K562 (cell line): ENCODE results near the gene PGGHG. TPM values are rescaled to one million over a fixed set of nuclear protein-coding genes. Genes with fewer than 3 reads are reported as not detected.

Experiments used
- ATAC-seq: fragments of 200-7000 bp; cut with Tn5 transposase; 3 replicates; pipeline ENCODE4 v1.9.1; 2020; ENCODE audit warnings: moderate library complexity
- BruUV-seq: library from RNA; stranded (reverse); fragments of 400-500 nt; replicated peaks from 2 replicates; lab custom pipeline; 2021; lab: Mats Ljungman, UMichigan
- CTCF ChIA-PET: fragments of 300-600 bp; formaldehyde crosslinking; extraction: SDS; loops from one replicate; lab custom pipeline; 2021; ENCODE audit warnings: low intra/inter-chr PET ratio; lab: Yijun Ruan, JAX
- POLR2A ChIA-PET: fragments of 300-600, 350-650 bp; sonication (Branson Sonifier 250); formaldehyde crosslinking; extraction: SDS; loops from one replicate; lab custom pipeline; 2021; ENCODE audit warnings: antibody characterized with exemption, inconsistent platforms; lab: Yijun Ruan, JAX
- DNase-seq, 4 experiments: peaks; one replicate each; pipeline versions ENCODE4 v3.0.0 to v3.0.0-alpha.2; 2011 to 2018; ENCODE audit warnings: low spot score in 3 of 4, mixed read lengths in 3 of 4; ENCODE audit errors: extremely low read depth in 1 of 4
- FAIRE-seq: peaks from 2 replicates; lab custom pipeline; 2011; peaks lifted over from hg19 to GRCh38; lab: Jason Lieb, UNC
- H2AFZ ChIP-seq: 2 replicates; pipeline ENCODE4 v1.6.0; 2011; ENCODE audit warnings: low read depth, low read length, control low read depth, inconsistent platforms
- H3K27ac ChIP-seq: fragments of 200-600 bp; 3 replicates; pipeline ENCODE4 v1.8.0; 2011; ENCODE audit warnings: low read depth, mild to moderate bottlenecking, control low read depth, inconsistent platforms, low read length, moderate library complexity, mixed read lengths; ENCODE audit errors: extremely low read depth
- H3K27me3 ChIP-seq, 2 experiments: fragments of 300-600 bp in 1 of 2; 2 replicates in 1 of 2; 3 replicates in 1 of 2; pipeline versions ENCODE4 v1.6.0 to v1.8.0; 2011; ENCODE audit warnings: inconsistent platforms in 2 of 2, low read length in 2 of 2, mild to moderate bottlenecking in 1 of 2, mixed read lengths in 1 of 2, moderate library complexity in 1 of 2; ENCODE audit not compliant: control insufficient read depth in 2 of 2, insufficient read depth in 2 of 2
- H3K36me3 ChIP-seq: fragments of 300-600 bp; 3 replicates; pipeline ENCODE4 v1.8.0; 2011; ENCODE audit warnings: mild to moderate bottlenecking, low read length, inconsistent platforms; ENCODE audit not compliant: control insufficient read depth, insufficient read depth
- H3K4me1 ChIP-seq, 2 experiments: fragments of 200-600 bp in 1 of 2; replicated peaks in 1 of 2; 2 replicates in 1 of 2; 3 replicates in 1 of 2; pipeline versions ENCODE4 v1.5.1 to v1.8.0; 2011; ENCODE audit warnings: inconsistent platforms in 2 of 2, low read length in 2 of 2, mild to moderate bottlenecking in 1 of 2, mixed read lengths in 1 of 2, moderate library complexity in 1 of 2; ENCODE audit not compliant: control insufficient read depth in 2 of 2, insufficient read depth in 2 of 2
- H3K4me2 ChIP-seq: 2 replicates; pipeline ENCODE4 v1.6.1; 2011; ENCODE audit warnings: low read length, control low read depth, inconsistent platforms, mixed read lengths; ENCODE audit not compliant: insufficient read depth
- H3K4me3 ChIP-seq: fragments of 200-600 bp; sonication (generic), shearing (Covaris generic); 2 replicates; pipeline ENCODE4 v1.5.1; 2016; ENCODE audit warnings: control low read depth, inconsistent platforms
- H3K79me2 ChIP-seq: fragments of 200-600 bp; 3 replicates; pipeline ENCODE4 v1.8.0; 2011; ENCODE audit warnings: low read length, inconsistent platforms; ENCODE audit not compliant: control insufficient read depth, insufficient read depth
- H3K9ac ChIP-seq, 2 experiments: 2 replicates each; pipeline versions ENCODE4 v1.6.0 to v1.6.1; 2011; ENCODE audit warnings: low read depth in 2 of 2, low read length in 2 of 2, control low read depth in 1 of 2, inconsistent platforms in 1 of 2, mild to moderate bottlenecking in 1 of 2, mixed read lengths in 1 of 2; ENCODE audit not compliant: insufficient read depth in 1 of 2
- H3K9me1 ChIP-seq: one replicate; pipeline ENCODE4 v1.6.0; 2011; ENCODE audit warnings: inconsistent platforms, mild to moderate bottlenecking, low read length, moderate library complexity; ENCODE audit not compliant: control insufficient read depth, insufficient read depth
- H3K9me3 ChIP-seq: replicated peaks from 2 replicates; pipeline ENCODE4 v1.5.1; 2011; ENCODE audit warnings: low read depth, low read length, inconsistent platforms; ENCODE audit not compliant: control insufficient read depth, insufficient read depth
- H4K20me1 ChIP-seq: replicated peaks from 2 replicates; pipeline ENCODE4 v1.6.1; 2011; ENCODE audit warnings: low read length, inconsistent platforms, mixed read lengths; ENCODE audit not compliant: control insufficient read depth, insufficient read depth
- CHD2 ChIP-seq: IDR thresholded peaks from 2 replicates; pipeline ENCODE4 v1.6.1; 2011; ENCODE audit warnings: low read depth, low read length
- FOXP1 ChIP-seq: sonication (generic); formaldehyde crosslinking; IDR thresholded peaks from 2 replicates; pipeline ENCODE4 v1.8.0; 2022; ENCODE audit warnings: mild to moderate bottlenecking, missing genetic modification reagents
- PHTF2 ChIP-seq: fragments of 250-450 bp; sonication (Bioruptor Pico); IDR thresholded peaks from 2 replicates; pipeline ENCODE4 v1.5.0; 2021; ENCODE audit warnings: mild to moderate bottlenecking
- PRPF4 ChIP-seq: fragments of 200-400 bp; formaldehyde crosslinking; IDR thresholded peaks from one replicate; pipeline ENCODE4 v1.6.1; 2017; ENCODE audit warnings: low read length, low read depth, mild to moderate bottlenecking; ENCODE audit not compliant: insufficient read depth, poor library complexity, severe bottlenecking
- RAD21 ChIP-seq, 2 experiments: fragments of 250-450 bp in 1 of 2; fragments of 450-650 bp in 1 of 2; sonication (Bioruptor Pico) in 1 of 2; formaldehyde crosslinking in 1 of 2; IDR thresholded peaks in 1 of 2; conservative IDR thresholded peaks in 1 of 2; 2 replicates each; pipeline versions ENCODE4 v1.4.0 to v1.8.0; 2020 to 2022; ENCODE audit warnings: mild to moderate bottlenecking in 2 of 2, moderate library complexity in 1 of 2
- RFX7 ChIP-seq: fragments of 250-450 bp; sonication (Bioruptor Pico); IDR thresholded peaks from 2 replicates; pipeline ENCODE4 v1.5.1; 2021; ENCODE audit warnings: mild to moderate bottlenecking
- THRAP3 ChIP-seq: fragments of 450-650 bp; IDR thresholded peaks from 2 replicates; pipeline ENCODE4 v1.6.1; 2016; ENCODE audit warnings: mild to moderate bottlenecking, inconsistent platforms, borderline replicate concordance
- ZC3H11A ChIP-seq: IDR thresholded peaks from 2 replicates; pipeline ENCODE4 v1.6.1; 2012; ENCODE audit warnings: low read depth, low read length, improper control_type of control experiment
- ZNF146 ChIP-seq: IDR thresholded peaks from one replicate; pipeline ENCODE4 v1.6.1; 2018; ENCODE audit warnings: missing compliant biosample characterization; ENCODE audit not compliant: unreplicated experiment
- ZNF263 ChIP-seq: sonication (generic); formaldehyde crosslinking; IDR thresholded peaks from 2 replicates; pipeline ENCODE4 v1.8.0; 2022; ENCODE audit warnings: mild to moderate bottlenecking, missing genetic modification reagents, borderline replicate concordance
- ZNF408 ChIP-seq: fragments of 250-450 bp; sonication (Bioruptor Pico); IDR thresholded peaks from 2 replicates; pipeline ENCODE4 v1.4.0; 2020; ENCODE audit warnings: low read depth, mild to moderate bottlenecking, moderate library complexity
- WGBS: fragments of 100-300 bp; shearing (Covaris generic); methylation state at CpG from one replicate; pipeline ENCODE4 v1.1.6; 2016; ENCODE audit warnings: low coverage, mixed read lengths; ENCODE audit not compliant: insufficient coverage; ENCODE audit errors: missing lambda C conversion rate; 5-methylcytosine and 5-hydroxymethylcytosine counted together
- in situ Hi-C: fragments of 300-500 bp; cut with MboI; formaldehyde crosslinking; loops from 4 replicates; pipeline ENCODE4 v1.15.0; 2018; ENCODE audit warnings: inconsistent platforms, mixed read lengths
- intact Hi-C: fragments of 100-400 bp; cut with micrococcal nuclease; formaldehyde crosslinking; loops from 2 replicates; pipeline ENCODE4 v1.14.2; 2022
- polyA plus RNA-seq, 8 experiments: library from polyadenylated mRNA; depleted of rRNA in 4 of 8; stranded (reverse) in 5 of 8; unstranded in 3 of 8; fragments of >200 nt; fragmentation: Nextera tagmentation in 2 of 8; fragmentation: Illumina TruSeq in 1 of 8; extraction: Ambion mirVana in 2 of 8; extraction: Trizol in 1 of 8; gene quantifications; 2 replicates each; pipeline versions ENCODE4 v1.2.1 to v1.2.3, GENCODE V29; 2011 to 2014; ENCODE audit warnings: inconsistent platforms in 1 of 8, missing spikeins in 1 of 8
- total RNA-seq, 7 experiments: library from RNA; depleted of rRNA in 6 of 7; stranded (reverse); fragments of >200 nt in 6 of 7; fragmentation: Illumina TruSeq in 2 of 7; extraction: Trizol in 2 of 7; gene quantifications; 2 replicates each; pipeline versions ENCODE4 v1.2.1 to v1.2.3, GENCODE V29; 2011 to 2021; ENCODE audit warnings: low replicate concordance in 1 of 7
- TF ChIP-seq, protein P1 (sequence below), 3 experiments: IDR thresholded peaks in 2 of 3; conservative IDR thresholded peaks in 1 of 3; 2 replicates each; pipeline ENCODE4 v1.5.1; 2011 to 2012; ENCODE audit warnings: low read length in 3 of 3, mild to moderate bottlenecking in 3 of 3, control low read depth in 2 of 3, improper control_type of control experiment in 1 of 3, inconsistent platforms in 1 of 3, low read depth in 1 of 3, mixed read lengths in 1 of 3, moderate library complexity in 1 of 3; ENCODE audit not compliant: insufficient read depth in 2 of 3

The PGGHG gene
- total and polyA plus RNA-seq, 9 of the 15 experiments (the other 6 are each of a cell fraction or from before 2014, with no cell fraction given), result 0.38 to 85.1 (median 18.1) TPM

DNA sequence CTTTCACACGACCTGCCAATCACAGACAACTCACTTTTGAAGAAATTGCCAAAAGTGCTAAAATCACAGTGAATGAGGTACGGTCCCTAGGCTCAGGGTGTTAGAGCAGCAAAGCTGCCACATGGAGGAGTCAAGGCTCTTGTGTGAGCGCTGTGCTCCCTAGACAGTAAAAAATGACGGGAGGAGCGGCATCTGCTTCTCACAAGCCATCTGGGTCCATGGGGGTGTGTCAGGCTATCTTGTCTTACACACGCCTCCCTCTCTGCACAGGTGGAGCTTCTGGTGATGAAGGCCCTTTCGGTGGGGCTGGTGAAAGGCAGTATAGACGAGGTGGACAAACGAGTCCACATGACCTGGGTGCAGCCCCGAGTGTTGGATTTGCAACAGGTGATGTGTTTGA lies 37.4 kb upstream of the PGGHG start:
- Histone ChIP-seq H3K36me3 (peaks cover 73% of the 10 kb centered on the region), H3K9ac (no peak overlapping the region), H3K27ac (no peak overlapping the region), H3K9me3 (no peaks in the 10 kb centered on the region)
- in situ Hi-C loops, result loop anchor here (5.0 kb wide), 1 partner anchor 106 kb away; no protein-coding TSS in a partner anchor
- peak; percentile 60 for ATAC-seq
- TF ChIP-seq PRPF4 (no peak), ZC3H11A (no peak), ZNF263 (peak; percentile 63; the same call in 1 of the 2 replicates), RFX7 (CRISPR knock-in tag) (no peak), PHTF2 (CRISPR knock-in tag) (no peak), RAD21 (CRISPR knock-in tag; conservative IDR thresholded peaks at IDR 0.05 in 1 of 2, IDR thresholded peaks at IDR 0.05 in 1 of 2) (0 out of 4 replicates have a peak, but pooled peaks of 1 of the 2 experiments have one; percentile 10), CHD2 (no peak), FOXP1 (CRISPR knock-in tag) (no peak), ZNF146 (CRISPR knock-in tag) (no peak), THRAP3 (no peak), ZNF408 (CRISPR knock-in tag) (no peak)
- TF ChIP-seq, protein P1, sequence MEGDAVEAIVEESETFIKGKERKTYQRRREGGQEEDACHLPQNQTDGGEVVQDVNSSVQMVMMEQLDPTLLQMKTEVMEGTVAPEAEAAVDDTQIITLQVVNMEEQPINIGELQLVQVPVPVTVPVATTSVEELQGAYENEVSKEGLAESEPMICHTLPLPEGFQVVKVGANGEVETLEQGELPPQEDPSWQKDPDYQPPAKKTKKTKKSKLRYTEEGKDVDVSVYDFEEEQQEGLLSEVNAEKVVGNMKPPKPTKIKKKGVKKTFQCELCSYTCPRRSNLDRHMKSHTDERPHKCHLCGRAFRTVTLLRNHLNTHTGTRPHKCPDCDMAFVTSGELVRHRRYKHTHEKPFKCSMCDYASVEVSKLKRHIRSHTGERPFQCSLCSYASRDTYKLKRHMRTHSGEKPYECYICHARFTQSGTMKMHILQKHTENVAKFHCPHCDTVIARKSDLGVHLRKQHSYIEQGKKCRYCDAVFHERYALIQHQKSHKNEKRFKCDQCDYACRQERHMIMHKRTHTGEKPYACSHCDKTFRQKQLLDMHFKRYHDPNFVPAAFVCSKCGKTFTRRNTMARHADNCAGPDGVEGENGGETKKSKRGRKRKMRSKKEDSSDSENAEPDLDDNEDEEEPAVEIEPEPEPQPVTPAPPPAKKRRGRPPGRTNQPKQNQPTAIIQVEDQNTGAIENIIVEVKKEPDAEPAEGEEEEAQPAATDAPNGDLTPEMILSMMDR (IDR thresholded peaks at IDR 0.05 in 2 of 3, conservative IDR thresholded peaks at IDR 0.05 in 1 of 3; ENCODE audit: insufficient read depth in 2 of 3, low read depth in 1 of 3, low read length in 3 of 3), result peak in 2 of 3 experiments; percentile 19 to 27; a peak in 2 of 6 replicates
- TF ChIP-seq, all 486 proteins: peak for 3
- no peak overlapping the region for H3K4me2 ChIP-seq
- BruUV-seq, result no TSS peak
- POLR2A ChIA-PET, result interaction anchor here (1.1 to 2.0 kb wide), 7 partner anchors 13 to 197 kb away, joined by 3 to 9 read pairs (median 7); partner anchors contain the start of genes BET1L, PSMD13 and RIC8A
- no peaks in the 10 kb centered on the region for H3K27me3 ChIP-seq
- FAIRE-seq (no peak), DNase-seq (peak in 3 of 4 experiments; percentile 27 to 66 (median 53))
- H3K9me1 ChIP-seq, result no peaks in the 10 kb centered on the region
- H4K20me1 ChIP-seq, result no peaks in the 10 kb centered on the region
- H3K79me2 ChIP-seq, result no peaks in the 10 kb centered on the region
- H3K4me3 ChIP-seq, result no peak overlapping the region
- 75% methylated on average over 10 of the region's 10 CpGs for WGBS
- no peak overlapping the region for H2AFZ ChIP-seq
- intact Hi-C loops, result no loop called here
- H3K4me1 ChIP-seq, result peaks cover 0 to 3% of the 10 kb centered on the region in 2 experiments; a peak in 3 of 5 replicates
- CTCF ChIA-PET, result interaction anchor here (0.8 kb wide), 1 partner anchor 105 kb away, joined by 3 read pairs; no protein-coding TSS in a partner anchor
